GM12872 (cell line): ENCODE results near the gene CMC1.

Experiments used
- CTCF ChIP-seq: IDR thresholded peaks from 3 replicates; pipeline ENCODE4 v1.5.1; 2011; ENCODE audit warnings: low read depth, mild to moderate bottlenecking, low read length, moderate library complexity; ENCODE audit not compliant: insufficient read depth

The CMC1 gene

GRCh38 chr3:28308196-28308595 is 66.8 kb downstream of the CMC1 start:
- no peak for TF ChIP-seq CTCF

GRCh38 chr3:28315711-28316110 is 74.3 kb downstream of the CMC1 start:
- TF ChIP-seq CTCF = no peak

DNA sequence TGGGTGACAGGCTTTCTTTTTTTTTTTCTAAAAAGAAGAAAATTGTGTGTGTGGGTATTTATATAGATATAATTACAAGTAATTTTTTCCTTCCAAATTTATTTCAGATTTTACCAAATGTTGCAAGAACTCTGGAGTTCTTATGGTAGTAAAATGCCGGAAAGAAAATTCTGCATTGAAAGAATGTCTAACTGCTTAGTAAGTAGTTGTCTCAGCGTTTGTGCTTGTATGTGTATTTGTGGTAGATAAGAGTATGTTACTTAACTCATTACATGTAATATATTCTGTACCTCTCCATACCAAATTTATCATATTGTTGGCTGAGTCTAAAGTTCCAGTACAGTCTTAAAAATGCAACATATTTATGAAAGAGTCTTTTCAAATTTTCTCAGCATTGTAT is 74.8 kb downstream of the CMC1 start:
- no peak for TF ChIP-seq CTCF

DNA sequence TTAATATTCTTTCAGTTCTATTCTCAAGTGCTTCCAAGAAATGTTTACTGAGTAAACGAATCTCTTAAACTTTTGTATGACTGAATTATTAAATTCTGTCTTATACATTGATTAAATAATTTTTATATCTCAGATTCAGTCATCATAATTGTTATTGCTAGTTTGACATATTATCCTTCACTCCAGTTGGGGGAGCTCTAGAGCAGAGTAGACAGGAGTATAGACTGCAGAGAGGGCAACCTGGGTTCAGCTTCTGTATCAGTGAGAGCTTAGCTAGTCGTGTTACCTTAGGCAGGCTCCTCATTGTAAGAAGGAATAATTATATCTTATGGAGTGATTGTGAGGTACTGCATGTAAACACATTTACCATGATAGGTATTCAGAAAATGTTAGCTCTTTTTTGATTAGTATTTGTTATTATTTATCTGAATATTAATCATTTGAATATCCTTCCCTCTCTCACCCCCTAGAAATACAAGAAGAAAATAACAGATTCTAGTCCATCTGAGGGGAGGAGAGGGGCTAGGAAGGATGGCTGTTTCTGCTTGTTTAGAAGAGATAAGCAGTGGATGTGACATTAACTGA is 76.1 kb downstream of the CMC1 start:
- TF ChIP-seq CTCF = peak; percentile 62; the same call in 2 of the 3 replicates

DNA sequence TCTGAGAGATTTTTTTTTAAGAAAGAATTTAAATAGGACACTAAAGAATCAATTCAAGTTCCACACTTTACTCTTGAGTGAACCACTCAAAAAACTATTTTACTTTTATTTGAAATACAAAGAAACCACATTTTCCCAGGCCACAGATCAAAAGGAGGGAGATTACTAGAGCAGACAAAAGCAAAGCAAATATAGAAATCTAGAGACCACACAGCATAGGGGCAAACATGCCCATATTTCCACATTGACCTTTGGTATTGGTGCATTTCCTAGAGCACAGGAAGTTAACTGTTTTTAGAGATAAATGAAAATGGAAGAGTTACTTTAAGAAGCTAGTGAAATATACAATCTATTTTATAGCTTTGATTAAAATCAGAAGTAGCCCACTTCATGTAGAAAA is 79.6 kb downstream of the CMC1 start:
- TF ChIP-seq CTCF = no peak

- no peak for TF ChIP-seq CTCF
Observed at GRCh38 chr3:28322464-28322863, 81.0 kb downstream of the CMC1 start.

- no peak for TF ChIP-seq CTCF
Observed at GRCh38 chr3:28326458-28326926, 85.1 kb downstream of the CMC1 start.
